Trophoblast cell (in vitro differentiated cells and primary cell): Measurements from ENCODE around the gene FHOD3.

Experiments used
- DNase-seq, 2 donors: peaks; one replicate each; pipeline ENCODE4 v3.0.0-alpha.2; 2016
- H2AFZ ChIP-seq: 2 replicates; pipeline ENCODE4 v1.6.1; 2013; ENCODE audit warnings: low read length, moderate library complexity, mild to moderate bottlenecking; ENCODE audit not compliant: insufficient read depth, poor library complexity
- H2AK5ac ChIP-seq: 2 replicates; pipeline ENCODE4 v1.6.1; 2013; ENCODE audit warnings: mild to moderate bottlenecking, low read length
- H2BK120ac ChIP-seq: 2 replicates; pipeline ENCODE4 v1.6.1; 2013; ENCODE audit warnings: low read length, mild to moderate bottlenecking, moderate library complexity; ENCODE audit not compliant: insufficient read depth, poor library complexity
- H2BK12ac ChIP-seq: 2 replicates; pipeline ENCODE4 v1.6.1; 2013; ENCODE audit warnings: mild to moderate bottlenecking, low read length, moderate library complexity
- H2BK5ac ChIP-seq: 2 replicates; pipeline ENCODE4 v1.6.1; 2013; ENCODE audit warnings: low read length, low read depth, moderate library complexity, mild to moderate bottlenecking; ENCODE audit not compliant: poor library complexity
- H3K14ac ChIP-seq: 2 replicates; pipeline ENCODE4 v1.6.1; 2013; ENCODE audit warnings: mild to moderate bottlenecking, low read length
- H3K18ac ChIP-seq: 2 replicates; pipeline ENCODE4 v1.6.1; 2013; ENCODE audit warnings: mild to moderate bottlenecking, low read length
- H3K23ac ChIP-seq: 2 replicates; pipeline ENCODE4 v1.6.1; 2013; ENCODE audit warnings: low read length
- H3K27ac ChIP-seq: 2 replicates; pipeline ENCODE4 v1.5.1; 2013; ENCODE audit warnings: low read depth, mild to moderate bottlenecking, inconsistent platforms, low read length, moderate library complexity
- H3K27me3 ChIP-seq: 2 replicates; pipeline ENCODE4 v1.6.1; 2013; ENCODE audit warnings: inconsistent platforms, mild to moderate bottlenecking, low read length, moderate library complexity; ENCODE audit not compliant: insufficient read depth
- H3K36me3 ChIP-seq, 2 experiments: 1 replicate in 1 of 2; 2 replicates in 1 of 2; pipeline ENCODE4 v1.6.1; 2013; ENCODE audit warnings: low read length in 2 of 2, mild to moderate bottlenecking in 2 of 2, moderate library complexity in 1 of 2; ENCODE audit not compliant: insufficient read depth in 2 of 2, control insufficient read depth in 1 of 2
- H3K4ac ChIP-seq: 2 replicates; pipeline ENCODE4 v1.6.1; 2013; ENCODE audit warnings: low read depth, mild to moderate bottlenecking, low read length, moderate library complexity
- H3K4me1 ChIP-seq, 2 experiments: 1 replicate in 1 of 2; 2 replicates in 1 of 2; pipeline ENCODE4 v1.6.1; 2013; ENCODE audit warnings: low read length in 2 of 2, mild to moderate bottlenecking in 2 of 2, moderate library complexity in 1 of 2; ENCODE audit not compliant: insufficient read depth in 2 of 2, control insufficient read depth in 1 of 2
- H3K4me2 ChIP-seq: 2 replicates; pipeline ENCODE4 v1.6.1; 2013; ENCODE audit warnings: inconsistent platforms, mild to moderate bottlenecking, low read length, moderate library complexity
- H3K4me3 ChIP-seq: 2 replicates; pipeline ENCODE4 v1.5.1; 2013; ENCODE audit warnings: mild to moderate bottlenecking, low read depth, low read length, inconsistent platforms
- H3K79me1 ChIP-seq: one replicate; pipeline ENCODE4 v1.6.1; 2013; ENCODE audit warnings: low read length
- H3K79me2 ChIP-seq: 2 replicates; pipeline ENCODE4 v1.6.1; 2013; ENCODE audit warnings: low read length, mild to moderate bottlenecking; ENCODE audit not compliant: control insufficient read depth, insufficient read depth, poor library complexity
- H3K9ac ChIP-seq: 2 replicates; pipeline ENCODE4 v1.6.1; 2013; ENCODE audit warnings: mild to moderate bottlenecking, low read length
- H3K9me3 ChIP-seq: 2 replicates; pipeline ENCODE4 v1.6.1; 2013; ENCODE audit warnings: low read depth, mild to moderate bottlenecking, control low read depth, inconsistent platforms, low read length; ENCODE audit not compliant: insufficient read depth
- H4K12ac ChIP-seq: 2 replicates; pipeline ENCODE4 v1.6.1; 2013; ENCODE audit warnings: low read depth, mild to moderate bottlenecking, low read length, moderate library complexity
- H4K8ac ChIP-seq: 2 replicates; pipeline ENCODE4 v1.6.1; 2013; ENCODE audit warnings: low read depth, mild to moderate bottlenecking, low read length, moderate library complexity
- H4K91ac ChIP-seq: one replicate; pipeline ENCODE4 v1.6.1; 2013; ENCODE audit warnings: low read depth, mild to moderate bottlenecking, low read length, moderate library complexity
- WGBS: extraction: QIAGEN DNeasy Blood & Tissue Kit; methylation state at CpG from one replicate; pipeline ENCODE4 v1.1.7; 2013; ENCODE audit warnings: missing lambda C conversion rate; ENCODE audit not compliant: insufficient read length, insufficient coverage; ENCODE audit errors: extremely low coverage; 5-methylcytosine and 5-hydroxymethylcytosine counted together

FHOD3 gene

DNA sequence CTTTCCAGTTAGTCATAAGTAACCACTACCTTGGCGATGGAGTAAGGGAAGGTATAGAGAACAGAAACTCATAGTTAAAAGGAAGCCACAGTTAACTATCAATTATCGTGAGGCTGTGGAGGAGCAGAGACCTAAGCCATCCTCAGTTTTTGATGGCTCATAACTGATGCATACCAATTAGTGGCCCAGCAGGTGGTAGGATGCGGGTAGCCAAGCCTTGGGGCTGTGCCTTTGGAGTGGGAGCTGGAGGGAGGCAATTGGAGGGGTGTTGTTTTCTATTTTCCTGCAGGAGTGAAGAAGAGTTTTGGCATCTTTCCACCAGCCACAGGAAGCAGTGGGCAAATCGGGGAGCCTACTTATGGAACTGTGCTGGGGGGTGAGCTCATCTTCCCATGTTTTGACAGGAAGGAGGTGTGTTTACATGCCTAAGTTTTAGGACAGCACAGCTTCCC is 336.5 kb downstream of the FHOD3 start:
- Histone ChIP-seq H4K8ac (no peak overlapping the region), H2BK120ac (no peak overlapping the region), H3K23ac (no peak overlapping the region), H2AK5ac (no peak overlapping the region), H3K18ac (no peak overlapping the region), H2BK12ac (no peak overlapping the region), H3K14ac (no peak overlapping the region), H3K27ac (no peak overlapping the region), H2BK5ac (no peak overlapping the region), H4K91ac (no peak overlapping the region), H3K27me3 (no peaks in the 10 kb centered on the region), H2AFZ (no peak overlapping the region), H3K79me2 (no peaks in the 10 kb centered on the region), H3K9ac (no peak overlapping the region), H3K36me3 (peaks cover 3 to 8% of the 10 kb centered on the region in 2 experiments), H3K4me1 (peaks cover 4 to 11% of the 10 kb centered on the region in 2 experiments), H3K9me3 (no peaks in the 10 kb centered on the region), H3K79me1 (no peaks in the 10 kb centered on the region), H3K4me3 (no peak overlapping the region), H3K4ac (no peak overlapping the region), H3K4me2 (no peak overlapping the region), H4K12ac (no peak overlapping the region)
- no CpG with 5 or more reads among the region's 4 CpGs for WGBS
- peak; percentile 69 to 82 for DNase-seq

DNA sequence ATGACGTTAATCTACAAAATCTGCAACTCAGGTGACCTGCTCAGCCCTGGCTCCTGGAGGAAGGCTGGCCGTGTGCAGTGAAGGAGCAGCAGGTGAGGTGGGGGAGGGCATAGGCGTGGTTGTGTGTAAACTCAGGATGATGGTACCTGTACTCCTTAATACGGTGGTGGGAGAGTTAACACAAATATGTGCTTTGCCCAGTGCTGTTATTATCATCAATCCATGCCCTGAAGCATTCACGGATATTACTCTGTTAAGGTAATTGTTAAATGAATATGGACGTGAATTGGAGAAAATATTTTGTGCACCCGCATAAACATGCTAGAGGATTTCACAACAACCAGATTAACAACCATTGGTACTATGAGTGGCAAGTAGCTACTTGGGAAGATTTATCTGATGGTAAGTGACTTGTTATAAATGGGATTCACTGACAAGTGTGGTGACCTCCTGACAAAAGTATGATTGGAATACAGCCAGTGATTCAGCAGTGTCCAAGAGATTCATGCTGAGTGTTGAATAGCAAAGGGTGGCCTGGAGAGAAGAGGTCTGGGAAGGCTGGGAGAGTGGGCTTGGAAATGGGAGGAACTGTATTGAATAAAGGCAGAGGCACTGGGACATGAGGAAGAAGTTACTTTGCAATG is 337.2 kb downstream of the FHOD3 start:
- peak; percentile 89 to 99 for DNase-seq
- Histone ChIP-seq H3K14ac (no peak overlapping the region), H4K8ac (no peak overlapping the region), H2BK120ac (no peak overlapping the region), H3K18ac (no peak overlapping the region), H3K4me1 (peaks cover 4 to 11% of the 10 kb centered on the region in 2 experiments), H3K9ac (no peak overlapping the region), H3K4me3 (no peak overlapping the region), H3K36me3 (peaks cover 3 to 8% of the 10 kb centered on the region in 2 experiments), H3K79me1 (no peaks in the 10 kb centered on the region), H3K9me3 (no peaks in the 10 kb centered on the region), H2AFZ (no peak overlapping the region), H3K27me3 (no peaks in the 10 kb centered on the region), H3K4me2 (no peak overlapping the region), H2AK5ac (no peak overlapping the region), H3K27ac (no peak overlapping the region), H3K4ac (no peak overlapping the region), H2BK12ac (no peak overlapping the region), H4K12ac (no peak overlapping the region), H2BK5ac (no peak overlapping the region), H3K79me2 (no peaks in the 10 kb centered on the region), H3K23ac (no peak overlapping the region), H4K91ac (no peak overlapping the region)
- WGBS, result no CpG with 5 or more reads among the region's 7 CpGs

DNA sequence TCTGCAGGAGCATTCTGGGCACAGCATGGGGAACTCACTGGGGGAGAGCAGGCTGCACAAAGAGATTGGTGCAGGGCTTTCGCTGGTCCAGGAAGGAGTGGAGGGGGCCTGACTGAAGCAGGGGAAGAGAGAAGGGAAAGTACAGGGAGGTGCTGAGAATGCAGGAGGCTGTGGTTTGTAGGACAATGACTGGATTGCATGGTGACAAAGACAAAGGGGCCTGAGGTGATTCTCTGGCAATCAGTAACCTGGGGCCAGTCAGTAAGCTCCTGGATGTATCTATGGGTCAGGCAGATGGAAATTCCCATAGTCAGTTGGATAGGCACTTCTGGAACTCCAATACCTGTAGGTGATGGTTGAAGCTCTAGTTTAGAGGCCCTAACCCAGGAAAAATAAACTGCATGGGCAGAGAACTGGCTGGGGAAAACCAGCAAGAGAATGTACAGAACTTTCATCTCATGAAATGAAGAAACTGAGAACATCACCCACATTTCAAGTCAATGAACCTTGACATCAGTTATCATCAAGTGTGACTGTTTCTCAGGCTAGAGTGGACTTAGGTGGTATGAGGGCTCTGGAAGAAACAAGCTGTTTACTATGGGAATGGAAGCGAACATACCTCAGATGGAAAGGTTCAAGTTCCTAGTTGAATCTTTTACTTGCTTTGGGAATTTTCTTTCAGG is 338.0 kb downstream of the FHOD3 start:
- no peaks in the 10 kb centered on the region for H3K79me1 ChIP-seq
- H3K18ac ChIP-seq, result no peak overlapping the region
- H4K8ac ChIP-seq, result no peak overlapping the region
- no peak overlapping the region for H2BK120ac ChIP-seq
- H3K27ac ChIP-seq, result no peak overlapping the region
- no peaks in the 10 kb centered on the region for H3K27me3 ChIP-seq
- H3K36me3 ChIP-seq, result peaks cover 3 to 8% of the 10 kb centered on the region in 2 experiments
- no peak overlapping the region for H3K14ac ChIP-seq
- H3K4me1 ChIP-seq, result peaks cover 4 to 11% of the 10 kb centered on the region in 2 experiments
- no peak overlapping the region for H3K23ac ChIP-seq
- no peak overlapping the region for H3K9ac ChIP-seq
- DNase-seq, result peak; percentile 79 to 81
- no peak overlapping the region for H3K4me3 ChIP-seq
- WGBS, result no CpG with 5 or more reads among the region's 2 CpGs
- no peaks in the 10 kb centered on the region for H3K9me3 ChIP-seq
- no peak overlapping the region for H2BK5ac ChIP-seq
- H3K79me2 ChIP-seq, result no peaks in the 10 kb centered on the region
- no peak overlapping the region for H4K12ac ChIP-seq
- no peak overlapping the region for H3K4ac ChIP-seq
- H2AFZ ChIP-seq, result no peak overlapping the region
- no peak overlapping the region for H2BK12ac ChIP-seq
- no peak overlapping the region for H4K91ac ChIP-seq
- no peak overlapping the region for H2AK5ac ChIP-seq
- no peak overlapping the region for H3K4me2 ChIP-seq

DNA sequence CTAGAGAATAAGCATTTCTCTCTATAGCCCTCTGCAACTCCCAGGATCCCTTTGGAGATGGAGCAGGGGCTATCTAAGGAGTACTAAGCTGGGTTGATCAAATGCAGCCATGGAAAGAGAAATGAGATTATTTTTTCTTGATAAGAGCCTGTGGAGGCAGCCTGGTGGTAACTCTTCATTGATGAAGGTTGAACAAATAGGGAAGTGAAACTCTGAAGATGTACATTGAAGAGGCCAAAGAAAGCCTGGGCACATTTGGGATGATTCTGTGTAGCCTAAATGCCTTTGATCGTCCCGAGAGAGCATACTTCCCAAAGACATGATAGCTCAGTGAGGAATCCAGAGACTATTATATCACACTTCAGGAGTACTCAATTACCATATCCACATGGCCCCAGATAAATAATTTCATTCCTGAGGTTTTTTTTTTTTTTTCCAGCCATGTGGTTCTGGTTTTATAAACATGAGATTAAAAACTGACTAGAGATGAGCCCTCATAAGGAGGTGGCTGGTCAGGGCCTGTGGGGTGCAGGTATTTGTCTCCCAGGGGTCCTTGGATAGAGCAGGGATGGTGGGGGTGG is 338.8 kb downstream of the FHOD3 start:
- no peak overlapping the region for H2BK5ac ChIP-seq
- H3K4me3 ChIP-seq, result no peak overlapping the region
- peaks cover 4 to 11% of the 10 kb centered on the region in 2 experiments for H3K4me1 ChIP-seq
- no peak overlapping the region for H3K4ac ChIP-seq
- no peaks in the 10 kb centered on the region for H3K27me3 ChIP-seq
- no peak overlapping the region for H3K27ac ChIP-seq
- H3K36me3 ChIP-seq, result peaks cover 0 to 5% of the 10 kb centered on the region in 2 experiments
- no peak overlapping the region for H4K12ac ChIP-seq
- no peaks in the 10 kb centered on the region for H3K9me3 ChIP-seq
- H3K23ac ChIP-seq, result no peak overlapping the region
- H3K79me2 ChIP-seq, result no peaks in the 10 kb centered on the region
- WGBS, result no CpG with 5 or more reads among the region's 2 CpGs
- no peak overlapping the region for H2AK5ac ChIP-seq
- no peak overlapping the region for H4K91ac ChIP-seq
- no peak overlapping the region for H3K4me2 ChIP-seq
- no peak overlapping the region for H2BK12ac ChIP-seq
- H3K79me1 ChIP-seq, result no peaks in the 10 kb centered on the region
- DNase-seq, result no peak
- H2BK120ac ChIP-seq, result no peak overlapping the region
- H3K18ac ChIP-seq, result no peak overlapping the region
- H3K9ac ChIP-seq, result no peak overlapping the region
- H3K14ac ChIP-seq, result no peak overlapping the region
- H4K8ac ChIP-seq, result no peak overlapping the region
- H2AFZ ChIP-seq, result no peak overlapping the region
